HepG2 (cell line): Measurements from ENCODE around the gene ZNF749. TPM values are rescaled to one million over a fixed set of nuclear protein-coding genes. Genes with fewer than 3 reads are reported as not detected.

ENCODE experiments used
- EED ChIP-seq: sonication (generic); formaldehyde crosslinking; IDR thresholded peaks from 2 replicates; pipeline ENCODE4 v1.5.0; 2020; ENCODE audit warnings: mild to moderate bottlenecking, missing genetic modification reagents
- HCFC1 ChIP-seq: fragments of 150-350 bp; IDR thresholded peaks from 2 replicates; pipeline ENCODE4 v1.6.1; 2014; ENCODE audit warnings: low read depth, low read length
- PCBP2 ChIP-seq: fragments of 200-400 bp; formaldehyde crosslinking; optimal IDR thresholded peaks from 2 replicates; pipeline ENCODE3; 2018; ENCODE audit warnings: low read length, low read depth; ENCODE audit not compliant: poor library complexity, severe bottlenecking
- PPARG ChIP-seq: conservative IDR thresholded peaks from 2 replicates; pipeline ENCODE4 v1.6.1; 2016; ENCODE audit warnings: missing biosample characterization, missing genetic modification reagents
- SAP130 ChIP-seq: IDR thresholded peaks from 2 replicates; pipeline ENCODE4 v1.6.1; 2016; ENCODE audit warnings: low read depth
- SPEN ChIP-seq: sonication (generic); formaldehyde crosslinking; IDR thresholded peaks from 2 replicates; pipeline ENCODE4 v1.5.1; 2020; ENCODE audit warnings: low read depth, mild to moderate bottlenecking, missing genetic modification reagents
- TARDBP ChIP-seq: sonication (generic); formaldehyde crosslinking; IDR thresholded peaks from 2 replicates; pipeline ENCODE4 v1.8.0; 2022; ENCODE audit warnings: mild to moderate bottlenecking, missing genetic modification reagents
- ZIK1 ChIP-seq: sonication (generic); formaldehyde crosslinking; IDR thresholded peaks from 2 replicates; pipeline ENCODE4 v1.5.0; 2020; ENCODE audit warnings: mild to moderate bottlenecking, low read depth, missing genetic modification reagents, borderline replicate concordance
- ZNF101 ChIP-seq: sonication (generic); formaldehyde crosslinking; IDR thresholded peaks from 2 replicates; pipeline ENCODE4 v1.4.0; 2020; ENCODE audit warnings: mild to moderate bottlenecking, low read depth, missing genetic modification reagents, borderline replicate concordance
- ZNF557 ChIP-seq: sonication (generic); formaldehyde crosslinking; IDR thresholded peaks from 2 replicates; pipeline ENCODE4 v1.4.0; 2020; ENCODE audit warnings: missing genetic modification reagents
- ZNF563 ChIP-seq: sonication (generic); formaldehyde crosslinking; IDR thresholded peaks from 2 replicates; pipeline ENCODE4 v1.8.0; 2022; ENCODE audit warnings: mild to moderate bottlenecking, moderate library complexity, missing genetic modification reagents
- ZNF577 ChIP-seq: sonication (generic); formaldehyde crosslinking; IDR thresholded peaks from 2 replicates; pipeline ENCODE4 v1.4.0; 2020; ENCODE audit warnings: mild to moderate bottlenecking, low read depth, missing genetic modification reagents, borderline replicate concordance
- polyA plus RNA-seq, 8 experiments: library from polyadenylated mRNA; depleted of rRNA in 3 of 8; stranded (reverse) in 7 of 8; unstranded in 1 of 8; fragments of >200 nt; fragmentation: Illumina TruSeq in 4 of 8; extraction: Trizol in 4 of 8; gene quantifications; 2 replicates each; pipeline versions ENCODE4 v1.2.1 to v1.2.3, GENCODE V29; 2011 to 2016; ENCODE audit warnings: low read depth in 4 of 8, missing spikeins in 1 of 8, mixed read lengths in 1 of 8; ENCODE audit not compliant: insufficient read depth in 1 of 8
- total RNA-seq, 5 experiments: library from RNA; depleted of rRNA; stranded (reverse); fragments of >200 nt; fragmentation: Illumina TruSeq; extraction: Trizol; gene quantifications; 2 replicates each; pipeline ENCODE4 v1.2.3, GENCODE V29; 2016; ENCODE audit warnings: low read depth in 1 of 5
- TF ChIP-seq, protein P1 (sequence below): sonication (generic); formaldehyde crosslinking; IDR thresholded peaks from 2 replicates; pipeline ENCODE4 v1.4.0; 2020; ENCODE audit warnings: missing genetic modification reagents
- TF ChIP-seq, protein P2 (sequence below), 2 experiments: sonication (generic) in 1 of 2; formaldehyde crosslinking in 1 of 2; IDR thresholded peaks; 2 replicates each; pipeline versions ENCODE4 v1.4.0 to v1.6.1; 2018 to 2020; ENCODE audit warnings: missing genetic modification reagents in 2 of 2, borderline replicate concordance in 1 of 2, low read depth in 1 of 2, mild to moderate bottlenecking in 1 of 2, missing biosample characterization in 1 of 2
- TF ChIP-seq, protein P3 (sequence below): IDR thresholded peaks from 2 replicates; pipeline ENCODE4 v1.6.1; 2016
- TF ChIP-seq, protein P4 (sequence below): sonication (generic); formaldehyde crosslinking; IDR thresholded peaks from 2 replicates; pipeline ENCODE4 v1.4.0; 2020; ENCODE audit warnings: missing genetic modification reagents
- TF ChIP-seq, protein P5 (sequence below): sonication (generic); formaldehyde crosslinking; IDR thresholded peaks from 2 replicates; pipeline ENCODE4 v1.4.0; 2020; ENCODE audit warnings: mild to moderate bottlenecking, missing genetic modification reagents

Gene ZNF749
- total and polyA plus RNA-seq, 2 of the 13 experiments (the other 11 are each of a cell fraction or from before 2014, with no cell fraction given), result 18.9 to 21.0 TPM

DNA sequence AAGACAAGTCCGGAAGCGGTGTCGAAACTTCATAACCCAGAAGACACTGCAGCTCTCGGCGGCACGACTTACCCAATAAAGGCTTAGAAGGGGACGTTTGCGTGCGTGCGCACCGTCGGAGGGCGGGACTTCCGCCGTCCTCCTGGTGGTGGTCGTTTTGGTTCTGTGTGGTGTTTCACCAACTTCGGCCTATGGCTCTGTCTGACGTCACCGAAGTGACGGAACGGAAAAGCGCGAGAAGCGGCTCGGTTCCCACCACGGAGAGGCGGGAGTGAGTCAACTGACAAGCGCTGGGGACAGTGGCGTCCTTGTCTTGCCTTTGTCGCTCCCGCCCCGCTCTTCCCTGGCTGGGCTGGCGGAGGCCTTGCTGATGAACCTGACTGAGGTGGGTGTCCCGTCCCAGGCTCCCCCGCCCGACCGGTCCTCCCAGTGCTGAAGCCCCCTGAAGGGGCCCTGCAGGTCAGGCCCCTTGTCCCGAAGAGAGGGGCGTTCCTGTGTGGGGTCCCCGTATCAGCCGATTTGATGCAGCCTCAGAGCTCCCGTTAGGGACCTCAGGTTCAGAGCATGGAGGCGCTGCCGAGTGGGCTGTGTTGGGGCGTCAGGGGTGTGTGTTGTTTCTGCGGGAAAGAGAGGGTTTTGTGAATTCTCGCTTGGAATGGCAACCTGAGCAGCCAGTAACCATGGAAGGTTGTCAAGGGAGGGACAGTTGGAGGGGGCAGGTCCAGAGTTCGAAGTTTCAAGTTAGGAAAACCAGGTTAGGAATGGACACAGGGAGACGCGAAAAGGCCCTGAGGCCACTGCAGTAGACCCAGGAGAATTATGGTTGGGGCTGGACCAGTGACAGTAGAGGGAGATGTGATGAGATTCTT, 45.2 kb upstream of the ZNF749 start, which contains the start of gene ZNF548 (continued):
- TF ChIP-seq, protein P1, sequence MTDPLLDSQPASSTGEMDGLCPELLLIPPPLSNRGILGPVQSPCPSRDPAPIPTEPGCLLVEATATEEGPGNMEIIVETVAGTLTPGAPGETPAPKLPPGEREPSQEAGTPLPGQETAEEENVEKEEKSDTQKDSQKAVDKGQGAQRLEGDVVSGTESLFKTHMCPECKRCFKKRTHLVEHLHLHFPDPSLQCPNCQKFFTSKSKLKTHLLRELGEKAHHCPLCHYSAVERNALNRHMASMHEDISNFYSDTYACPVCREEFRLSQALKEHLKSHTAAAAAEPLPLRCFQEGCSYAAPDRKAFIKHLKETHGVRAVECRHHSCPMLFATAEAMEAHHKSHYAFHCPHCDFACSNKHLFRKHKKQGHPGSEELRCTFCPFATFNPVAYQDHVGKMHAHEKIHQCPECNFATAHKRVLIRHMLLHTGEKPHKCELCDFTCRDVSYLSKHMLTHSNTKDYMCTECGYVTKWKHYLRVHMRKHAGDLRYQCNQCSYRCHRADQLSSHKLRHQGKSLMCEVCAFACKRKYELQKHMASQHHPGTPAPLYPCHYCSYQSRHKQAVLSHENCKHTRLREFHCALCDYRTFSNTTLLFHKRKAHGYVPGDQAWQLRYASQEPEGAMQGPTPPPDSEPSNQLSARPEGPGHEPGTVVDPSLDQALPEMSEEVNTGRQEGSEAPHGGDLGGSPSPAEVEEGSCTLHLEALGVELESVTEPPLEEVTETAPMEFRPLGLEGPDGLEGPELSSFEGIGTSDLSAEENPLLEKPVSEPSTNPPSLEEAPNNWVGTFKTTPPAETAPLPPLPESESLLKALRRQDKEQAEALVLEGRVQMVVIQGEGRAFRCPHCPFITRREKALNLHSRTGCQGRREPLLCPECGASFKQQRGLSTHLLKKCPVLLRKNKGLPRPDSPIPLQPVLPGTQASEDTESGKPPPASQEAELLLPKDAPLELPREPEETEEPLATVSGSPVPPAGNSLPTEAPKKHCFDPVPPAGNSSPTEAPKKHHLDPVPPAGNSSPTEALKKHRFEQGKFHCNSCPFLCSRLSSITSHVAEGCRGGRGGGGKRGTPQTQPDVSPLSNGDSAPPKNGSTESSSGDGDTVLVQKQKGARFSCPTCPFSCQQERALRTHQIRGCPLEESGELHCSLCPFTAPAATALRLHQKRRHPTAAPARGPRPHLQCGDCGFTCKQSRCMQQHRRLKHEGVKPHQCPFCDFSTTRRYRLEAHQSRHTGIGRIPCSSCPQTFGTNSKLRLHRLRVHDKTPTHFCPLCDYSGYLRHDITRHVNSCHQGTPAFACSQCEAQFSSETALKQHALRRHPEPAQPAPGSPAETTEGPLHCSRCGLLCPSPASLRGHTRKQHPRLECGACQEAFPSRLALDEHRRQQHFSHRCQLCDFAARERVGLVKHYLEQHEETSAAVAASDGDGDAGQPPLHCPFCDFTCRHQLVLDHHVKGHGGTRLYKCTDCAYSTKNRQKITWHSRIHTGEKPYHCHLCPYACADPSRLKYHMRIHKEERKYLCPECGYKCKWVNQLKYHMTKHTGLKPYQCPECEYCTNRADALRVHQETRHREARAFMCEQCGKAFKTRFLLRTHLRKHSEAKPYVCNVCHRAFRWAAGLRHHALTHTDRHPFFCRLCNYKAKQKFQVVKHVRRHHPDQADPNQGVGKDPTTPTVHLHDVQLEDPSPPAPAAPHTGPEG, result no peak
- TF ChIP-seq ZIK1 (CRISPR knock-in tag) (peak; percentile 38; the same call in 1 of the 2 replicates), ZNF557 (CRISPR knock-in tag) (no peak), ZNF563 (CRISPR knock-in tag) (no peak; the same call in 1 of the 2 replicates), TARDBP (CRISPR knock-in tag) (peak; percentile 5; the same call in 1 of the 2 replicates), ZNF577 (CRISPR knock-in tag) (no peak), PCBP2 (no peak), SAP130 (CRISPR knock-in tag) (peak; percentile 95), SPEN (CRISPR knock-in tag) (peak; percentile 90), HCFC1 (peak; percentile 87), EED (CRISPR knock-in tag) (no peak), ZNF101 (no peak), PPARG (peak; percentile 40; the same call in 1 of the 2 replicates)
- TF ChIP-seq, protein P2, sequence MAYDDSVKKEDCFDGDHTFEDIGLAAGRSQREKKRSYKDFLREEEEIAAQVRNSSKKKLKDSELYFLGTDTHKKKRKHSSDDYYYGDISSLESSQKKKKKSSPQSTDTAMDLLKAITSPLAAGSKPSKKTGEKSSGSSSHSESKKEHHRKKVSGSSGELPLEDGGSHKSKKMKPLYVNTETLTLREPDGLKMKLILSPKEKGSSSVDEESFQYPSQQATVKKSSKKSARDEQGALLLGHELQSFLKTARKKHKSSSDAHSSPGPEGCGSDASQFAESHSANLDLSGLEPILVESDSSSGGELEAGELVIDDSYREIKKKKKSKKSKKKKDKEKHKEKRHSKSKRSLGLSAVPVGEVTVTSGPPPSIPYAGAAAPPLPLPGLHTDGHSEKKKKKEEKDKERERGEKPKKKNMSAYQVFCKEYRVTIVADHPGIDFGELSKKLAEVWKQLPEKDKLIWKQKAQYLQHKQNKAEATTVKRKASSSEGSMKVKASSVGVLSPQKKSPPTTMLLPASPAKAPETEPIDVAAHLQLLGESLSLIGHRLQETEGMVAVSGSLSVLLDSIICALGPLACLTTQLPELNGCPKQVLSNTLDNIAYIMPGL (CRISPR knock-in tag; IDR thresholded peaks at IDR 0.05; ENCODE audit: borderline replicate concordance in 1 of 2, low read depth in 1 of 2), result peak; percentile 50 to 79; a peak in 3 of 4 replicates
- TF ChIP-seq, protein P3, sequence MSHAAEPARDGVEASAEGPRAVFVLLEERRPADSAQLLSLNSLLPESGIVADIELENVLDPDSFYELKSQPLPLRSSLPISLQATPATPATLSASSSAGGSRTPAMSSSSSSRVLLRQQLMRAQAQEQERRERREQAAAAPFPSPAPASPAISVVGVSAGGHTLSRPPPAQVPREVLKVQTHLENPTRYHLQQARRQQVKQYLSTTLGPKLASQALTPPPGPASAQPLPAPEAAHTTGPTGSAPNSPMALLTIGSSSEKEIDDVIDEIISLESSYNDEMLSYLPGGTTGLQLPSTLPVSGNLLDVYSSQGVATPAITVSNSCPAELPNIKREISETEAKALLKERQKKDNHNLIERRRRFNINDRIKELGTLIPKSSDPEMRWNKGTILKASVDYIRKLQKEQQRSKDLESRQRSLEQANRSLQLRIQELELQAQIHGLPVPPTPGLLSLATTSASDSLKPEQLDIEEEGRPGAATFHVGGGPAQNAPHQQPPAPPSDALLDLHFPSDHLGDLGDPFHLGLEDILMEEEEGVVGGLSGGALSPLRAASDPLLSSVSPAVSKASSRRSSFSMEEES (CRISPR knock-in tag), result no peak
- TF ChIP-seq, protein P4, sequence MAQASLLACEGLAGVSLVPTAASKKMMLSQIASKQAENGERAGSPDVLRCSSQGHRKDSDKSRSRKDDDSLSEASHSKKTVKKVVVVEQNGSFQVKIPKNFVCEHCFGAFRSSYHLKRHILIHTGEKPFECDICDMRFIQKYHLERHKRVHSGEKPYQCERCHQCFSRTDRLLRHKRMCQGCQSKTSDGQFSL (CRISPR knock-in tag), result no peak
- TF ChIP-seq, protein P5, sequence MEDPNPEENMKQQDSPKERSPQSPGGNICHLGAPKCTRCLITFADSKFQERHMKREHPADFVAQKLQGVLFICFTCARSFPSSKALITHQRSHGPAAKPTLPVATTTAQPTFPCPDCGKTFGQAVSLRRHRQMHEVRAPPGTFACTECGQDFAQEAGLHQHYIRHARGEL, result no peak
